OCI-LY3 (cell line): ENCODE measurements around the gene RAB11FIP5.

ENCODE experiments used
- EZH2phosphoT487 ChIP-seq: fragments of 200-600 bp; shearing (Covaris generic); IDR thresholded peaks from 2 replicates; pipeline ENCODE4 v1.6.1; 2018; ENCODE audit warnings: antibody characterized with exemption, mixed run types, low read depth
- TF ChIP-seq, protein P1 (sequence below): fragments of 200-600, 300-600 bp; sonication (generic); IDR thresholded peaks from 2 replicates; pipeline ENCODE4 v1.5.1; 2014; ENCODE audit warnings: antibody characterized with exemption, low read length, low read depth

GRCh38 chr2:73033142-73033765 lies 79.5 kb downstream of the RAB11FIP5 start:
- TF ChIP-seq, protein P1, sequence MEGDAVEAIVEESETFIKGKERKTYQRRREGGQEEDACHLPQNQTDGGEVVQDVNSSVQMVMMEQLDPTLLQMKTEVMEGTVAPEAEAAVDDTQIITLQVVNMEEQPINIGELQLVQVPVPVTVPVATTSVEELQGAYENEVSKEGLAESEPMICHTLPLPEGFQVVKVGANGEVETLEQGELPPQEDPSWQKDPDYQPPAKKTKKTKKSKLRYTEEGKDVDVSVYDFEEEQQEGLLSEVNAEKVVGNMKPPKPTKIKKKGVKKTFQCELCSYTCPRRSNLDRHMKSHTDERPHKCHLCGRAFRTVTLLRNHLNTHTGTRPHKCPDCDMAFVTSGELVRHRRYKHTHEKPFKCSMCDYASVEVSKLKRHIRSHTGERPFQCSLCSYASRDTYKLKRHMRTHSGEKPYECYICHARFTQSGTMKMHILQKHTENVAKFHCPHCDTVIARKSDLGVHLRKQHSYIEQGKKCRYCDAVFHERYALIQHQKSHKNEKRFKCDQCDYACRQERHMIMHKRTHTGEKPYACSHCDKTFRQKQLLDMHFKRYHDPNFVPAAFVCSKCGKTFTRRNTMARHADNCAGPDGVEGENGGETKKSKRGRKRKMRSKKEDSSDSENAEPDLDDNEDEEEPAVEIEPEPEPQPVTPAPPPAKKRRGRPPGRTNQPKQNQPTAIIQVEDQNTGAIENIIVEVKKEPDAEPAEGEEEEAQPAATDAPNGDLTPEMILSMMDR: no peak
- TF ChIP-seq EZH2phosphoT487: no peak
